Measurements from ENCODE around the gene ABCF2. TPM values are rescaled to one million over a fixed set of nuclear protein-coding genes. Genes with fewer than 3 reads are reported as not detected.

The ABCF2 gene
- total RNA-seq, 4 donors from 2014 or later, result 30.5 to 43.1 (median 36.5) TPM

GRCh38 chr7:151185762-151186639 lies 41.0 kb downstream of the ABCF2 start:
- no peak overlapping the region for H3K27ac ChIP-seq
- 100% methylated on average over 4 of the region's 16 CpGs; no CpG with 5 or more reads in 1 of the 2 donors for WGBS, 2 donors (ENCODE audit: low coverage in 1 of 2)
- no peak overlapping the region for H3K4me3 ChIP-seq
- ATAC-seq, result no peak
- TF ChIP-seq POLR2AphosphoS5 (IDR thresholded peaks at IDR 0.05) (no peak), POLR2A (IDR thresholded peaks at IDR 0.05) (no peak), CTCF (IDR thresholded peaks at IDR 0.05) (no peak), EP300 (IDR thresholded peaks at IDR 0.05) (no peak)
- no peaks in the 10 kb centered on the region for H3K9me3 ChIP-seq
- peaks cover 19% of the 10 kb centered on the region for H3K27me3 ChIP-seq
- no peaks in the 10 kb centered on the region for H3K4me1 ChIP-seq
- no peaks in the 10 kb centered on the region for H3K36me3 ChIP-seq

- Histone ChIP-seq H3K4me3 (no peak overlapping the region), H3K9me3 (no peaks in the 10 kb centered on the region), H3K27me3 (peaks cover 47% of the 10 kb centered on the region), H3K27ac (no peak overlapping the region), H3K36me3 (no peaks in the 10 kb centered on the region), H3K4me1 (no peaks in the 10 kb centered on the region)
- WGBS, 2 donors (ENCODE audit: low coverage in 1 of 2), result 80% methylated on average over 6 of the region's 22 CpGs; no CpG with 5 or more reads in 1 of the 2 donors
- TF ChIP-seq POLR2AphosphoS5 (IDR thresholded peaks at IDR 0.05) (no peak), POLR2A (IDR thresholded peaks at IDR 0.05) (no peak), EP300 (IDR thresholded peaks at IDR 0.05) (no peak), CTCF (IDR thresholded peaks at IDR 0.05) (no peak)
- ATAC-seq, result no peak
Measured at GRCh38 chr7:151181011-151181431, 46.0 kb downstream of the ABCF2 start.

- no peak for TF ChIP-seq EP300 (IDR thresholded peaks at IDR 0.05)
- no peak for TF ChIP-seq CTCF (IDR thresholded peaks at IDR 0.05)
- TF ChIP-seq POLR2A (IDR thresholded peaks at IDR 0.05), result no peak
- TF ChIP-seq POLR2AphosphoS5 (IDR thresholded peaks at IDR 0.05), result no peak
- H3K27me3 ChIP-seq, result peaks cover 58% of the 10 kb centered on the region
- no peak overlapping the region for H3K4me3 ChIP-seq
- no peaks in the 10 kb centered on the region for H3K9me3 ChIP-seq
- peaks cover 0 to 1% (median 0%) of the 10 kb centered on the region in 3 donors for H3K4me1 ChIP-seq
- ATAC-seq, result no peak
- no peak overlapping the region for H3K27ac ChIP-seq
- WGBS, 2 donors (ENCODE audit: low coverage in 1 of 2), result no CpG with 5 or more reads among the region's 4 CpGs
- H3K36me3 ChIP-seq, result no peaks in the 10 kb centered on the region
Measured at GRCh38 chr7:151179946-151180345, 47.1 kb downstream of the ABCF2 start.

- H3K27me3 ChIP-seq, result peaks cover 64% of the 10 kb centered on the region
- no peak for ATAC-seq
- H3K4me3 ChIP-seq, result no peak overlapping the region
- no peaks in the 10 kb centered on the region for H3K36me3 ChIP-seq
- peaks cover 0 to 3% (median 0%) of the 10 kb centered on the region in 3 donors for H3K9me3 ChIP-seq
- peaks cover 0 to 7% (median 0%) of the 10 kb centered on the region in 3 donors for H3K4me1 ChIP-seq
- TF ChIP-seq POLR2A (IDR thresholded peaks at IDR 0.05) (no peak), EP300 (IDR thresholded peaks at IDR 0.05) (no peak)
- WGBS, 2 donors (ENCODE audit: low coverage in 1 of 2), result no CpG with 5 or more reads among the region's 8 CpGs
- H3K27ac ChIP-seq, result no peak overlapping the region
Measured at GRCh38 chr7:151179287-151179860, 47.6 kb downstream of the ABCF2 start.

- no peak for ATAC-seq
- H3K27me3 ChIP-seq, result peaks cover 69% of the 10 kb centered on the region
- TF ChIP-seq POLR2A (IDR thresholded peaks at IDR 0.05) (no peak), POLR2AphosphoS5 (IDR thresholded peaks at IDR 0.05) (no peak), CTCF (IDR thresholded peaks at IDR 0.05) (no peak), EP300 (IDR thresholded peaks at IDR 0.05) (no peak)
- H3K4me3 ChIP-seq, result no peak overlapping the region
- H3K27ac ChIP-seq, result no peak overlapping the region
- H3K4me1 ChIP-seq, result peaks cover 0 to 7% (median 0%) of the 10 kb centered on the region in 3 donors
- H3K9me3 ChIP-seq, result peaks cover 0 to 3% (median 0%) of the 10 kb centered on the region in 3 donors
- no peaks in the 10 kb centered on the region for H3K36me3 ChIP-seq
- 58 to 62% methylated on average over 2 of the region's 2 CpGs for WGBS, 2 donors (ENCODE audit: low coverage in 1 of 2)
Measured at GRCh38 chr7:151178831-151179230, 48.2 kb downstream of the ABCF2 start.

Data from gastroesophageal sphincter (tissue), 4 donors.